PFSK-1 (cell line): ENCODE measurements around the gene THSD4.

ENCODE experiments used
- FOXP2 ChIP-seq: optimal IDR thresholded peaks from 2 replicates; pipeline ENCODE3; 2011; ENCODE audit warnings: borderline replicate concordance, control low read depth, inconsistent platforms; ENCODE audit not compliant: insufficient read depth; ENCODE audit errors: extremely low read length, extremely low read depth
- POLR2AphosphoS5 ChIP-seq: IDR thresholded peaks from 2 replicates; pipeline ENCODE4 v1.6.1; 2012; ENCODE audit warnings: low read depth, mild to moderate bottlenecking, control low read depth, low read length, moderate library complexity
- REST ChIP-seq, 2 experiments: IDR thresholded peaks; 2 replicates each; pipeline versions ENCODE4 v1.6.1 to v1.8.0; 2011 to 2012; ENCODE audit warnings: low read depth in 2 of 2, low read length in 2 of 2, control low read depth in 1 of 2, inconsistent platforms in 1 of 2, mild to moderate bottlenecking in 1 of 2, moderate library complexity in 1 of 2; ENCODE audit not compliant: insufficient read depth in 1 of 2
- SIN3A ChIP-seq: IDR thresholded peaks from 2 replicates; pipeline ENCODE4 v1.6.1; 2012; ENCODE audit warnings: mild to moderate bottlenecking, low read length, moderate library complexity, borderline replicate concordance; ENCODE audit not compliant: insufficient read depth
- TAF1 ChIP-seq: IDR thresholded peaks from 2 replicates; pipeline ENCODE4 v1.6.1; 2012; ENCODE audit warnings: low read length, control low read depth, borderline replicate concordance; ENCODE audit not compliant: insufficient read depth

THSD4 gene

DNA sequence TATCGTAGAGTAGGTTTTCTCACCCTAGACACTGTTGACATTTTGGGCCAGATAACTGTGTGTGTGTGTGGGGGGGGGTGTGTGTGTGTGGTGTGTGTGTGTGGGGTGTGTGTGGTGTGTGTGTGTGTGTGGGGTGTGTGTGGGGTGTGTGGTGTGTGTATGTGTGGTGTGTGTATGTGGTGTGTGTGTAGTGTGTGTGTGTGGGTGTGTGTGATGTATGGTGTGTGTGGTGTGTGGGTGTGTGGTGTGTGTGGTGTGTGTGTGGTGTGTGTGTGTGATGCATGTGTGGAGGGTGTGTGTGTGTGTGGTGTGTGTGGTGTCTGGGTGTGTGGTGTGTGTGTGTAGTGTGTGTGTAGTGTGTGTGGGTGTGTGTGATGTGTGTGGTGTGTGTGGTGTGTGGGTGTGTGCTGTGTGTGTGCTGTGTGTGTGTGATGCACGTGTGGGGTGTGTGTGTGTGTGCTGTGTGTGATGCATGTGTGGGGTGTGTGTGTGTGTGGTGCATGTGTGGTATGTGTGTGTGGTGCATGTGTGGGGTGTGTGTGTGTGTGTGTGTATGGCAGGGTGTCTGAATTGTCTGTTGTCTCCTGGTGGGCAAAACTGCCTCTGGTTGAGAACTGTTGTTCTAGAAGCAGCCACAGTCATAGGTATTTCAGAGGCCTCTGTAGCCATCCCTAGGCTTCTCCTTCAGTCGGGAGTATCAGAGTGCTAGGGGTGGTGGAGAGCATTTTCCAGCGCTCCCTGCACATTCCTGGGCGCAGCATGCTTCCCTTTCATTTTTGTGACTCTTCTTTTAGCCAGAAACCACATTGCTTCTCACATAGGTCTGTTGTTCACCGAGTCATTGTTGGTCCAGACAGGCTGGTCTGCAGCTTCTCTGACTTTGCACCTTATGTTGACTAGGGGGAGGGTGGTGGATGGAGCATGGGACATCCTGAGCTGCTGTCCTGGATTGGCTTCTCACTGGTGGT lies 84.4 kb downstream of the THSD4 start:
- no peak for TF ChIP-seq TAF1
- no peak for TF ChIP-seq SIN3A
- no peak for TF ChIP-seq FOXP2
- TF ChIP-seq POLR2AphosphoS5: no peak
- no peak for TF ChIP-seq REST (IDR thresholded peaks at IDR 0.05; ENCODE audit: insufficient read depth in 1 of 2, low read depth in 2 of 2, low read length in 2 of 2)

GRCh38 chr15:71201477-71201876 lies 86.2 kb downstream of the THSD4 start:
- TF ChIP-seq REST (IDR thresholded peaks at IDR 0.05; ENCODE audit: insufficient read depth in 1 of 2, low read depth in 2 of 2, low read length in 2 of 2) (no peak), SIN3A (no peak), POLR2AphosphoS5 (no peak), TAF1 (no peak), FOXP2 (no peak)

DNA sequence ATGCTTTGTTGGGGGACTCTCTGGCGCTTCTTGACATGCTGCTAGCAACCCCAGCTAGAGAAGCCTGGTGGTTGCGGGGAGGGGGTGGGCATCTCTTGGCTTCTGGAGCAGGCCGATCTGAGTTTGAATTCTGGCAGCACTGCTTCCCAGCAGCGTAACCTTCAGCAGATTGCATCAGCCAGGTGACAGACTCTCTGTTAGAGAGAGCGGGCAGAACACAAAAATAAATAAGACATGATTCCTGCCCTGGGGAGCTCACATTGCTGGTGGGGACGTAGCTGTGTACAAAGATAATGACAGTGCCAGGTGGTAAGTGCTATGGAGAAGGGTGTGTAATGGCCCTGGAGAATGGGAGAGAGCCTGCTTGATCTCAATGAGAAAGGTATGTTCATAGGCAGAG lies 87.4 kb downstream of the THSD4 start:
- no peak for TF ChIP-seq POLR2AphosphoS5

- TF ChIP-seq TAF1 (no peak), FOXP2 (no peak), SIN3A (no peak), POLR2AphosphoS5 (no peak), REST (IDR thresholded peaks at IDR 0.05; ENCODE audit: insufficient read depth in 1 of 2, low read depth in 2 of 2, low read length in 2 of 2) (no peak)
Measured at GRCh38 chr15:71203586-71204474, 88.6 kb downstream of the THSD4 start.

DNA sequence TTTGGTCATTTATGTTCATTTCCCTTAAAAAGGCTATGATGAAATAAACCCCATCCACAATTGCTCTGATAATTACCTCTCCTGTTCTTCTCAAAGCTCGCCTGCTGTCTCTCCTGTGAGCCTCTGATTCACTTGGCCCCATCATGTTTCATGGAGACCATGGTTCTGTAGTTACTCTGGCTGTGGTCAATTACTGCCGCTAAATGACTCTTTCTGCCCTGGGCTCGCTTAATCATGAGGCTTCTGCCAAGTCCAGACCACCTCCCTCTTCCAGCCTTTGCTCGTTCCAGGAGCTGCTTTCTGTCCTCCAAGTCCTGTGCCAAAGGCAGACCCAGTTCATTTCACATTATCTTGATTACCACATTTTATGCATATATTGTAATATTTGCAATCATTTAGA lies 91.9 kb downstream of the THSD4 start:
- TF ChIP-seq REST (IDR thresholded peaks at IDR 0.05; ENCODE audit: insufficient read depth in 1 of 2, low read depth in 2 of 2, low read length in 2 of 2) (no peak), POLR2AphosphoS5 (no peak), FOXP2 (no peak), SIN3A (no peak), TAF1 (no peak)
